ACHN (cell line): ENCODE results near the gene MAN2B1.
A peak's percentile ranks its signal among the peaks of the same experiment; 100 is the strongest.
"Not testable (repeated sequence)": the region's sequence is repeated elsewhere in the genome, so short reads cannot be mapped to it uniquely, and the experiment has no call there.

ENCODE experiments used
- DNase-seq: peaks from one replicate; pipeline ENCODE4 v3.0.0-alpha.2; 2015
- in situ Hi-C: cut with HindIII; loops from 2 replicates; pipeline ENCODE4 v1.10.0; 2017; ENCODE audit warnings: low sequenced_read_pairs, low pct_ligation_motif_present, low pct_unique_long_range_greater_than_20kb

The MAN2B1 gene

DNA sequence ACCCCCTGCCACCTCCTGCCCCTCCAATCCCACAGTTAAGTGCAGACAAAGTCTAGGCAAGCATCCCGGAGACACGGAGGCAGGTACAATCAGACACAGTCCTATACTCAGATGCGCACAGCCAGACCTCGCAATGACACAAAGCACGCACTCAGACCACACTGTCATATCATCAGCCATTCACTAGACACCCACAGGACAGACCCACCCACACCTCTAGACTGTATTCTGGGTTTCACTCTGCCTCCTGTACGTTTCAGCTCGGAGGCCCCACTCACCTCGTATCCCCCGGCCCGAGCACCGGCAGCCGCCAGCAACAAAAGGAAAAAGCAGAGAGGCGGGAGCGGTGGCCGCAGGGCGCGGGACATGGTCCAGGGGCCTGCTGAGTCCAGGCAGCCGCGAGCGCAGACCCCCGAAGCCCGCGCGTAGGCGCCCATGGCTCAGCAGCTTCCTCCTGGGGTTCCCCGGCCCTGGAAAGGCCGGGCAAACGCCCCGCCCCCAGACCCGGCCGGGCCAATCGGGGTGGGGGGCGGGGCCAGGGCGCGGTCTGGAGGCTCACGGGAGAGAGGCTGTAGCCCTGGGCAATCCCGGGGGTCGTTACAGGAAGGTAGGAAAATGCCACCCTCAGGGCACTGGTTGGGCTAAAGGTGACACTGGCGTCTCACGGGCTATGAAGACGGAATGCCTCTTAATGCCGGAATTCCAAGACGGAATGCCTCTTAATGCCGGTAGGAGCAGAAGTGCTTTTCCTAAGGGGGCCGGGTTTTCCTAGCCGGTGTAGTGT lies at the start of gene MAN2B1, which contains the start of gene WDR83:
MAN2B1 (minus strand) TSS at position 478 of the 784 bp plus-strand sequence; CDS start at position 437, 41 bp downstream.
WDR83 (plus strand) TSS at position 543 of the 784 bp plus-strand sequence. CDS start 2,984 bp downstream, outside the sequence.
- peak; percentile 73 for DNase-seq
- in situ Hi-C loops, result no loop called here

- in situ Hi-C loops, result no loop called here
- DNase-seq, result no peak
These were observed 49.4 kb upstream of the MAN2B1 start for GRCh38 chr19:12715929-12716328.

GRCh38 chr19:12715102-12715501 lies 48.6 kb upstream of the MAN2B1 start:
- in situ Hi-C loops, result no loop called here
- no peak for DNase-seq

DNA sequence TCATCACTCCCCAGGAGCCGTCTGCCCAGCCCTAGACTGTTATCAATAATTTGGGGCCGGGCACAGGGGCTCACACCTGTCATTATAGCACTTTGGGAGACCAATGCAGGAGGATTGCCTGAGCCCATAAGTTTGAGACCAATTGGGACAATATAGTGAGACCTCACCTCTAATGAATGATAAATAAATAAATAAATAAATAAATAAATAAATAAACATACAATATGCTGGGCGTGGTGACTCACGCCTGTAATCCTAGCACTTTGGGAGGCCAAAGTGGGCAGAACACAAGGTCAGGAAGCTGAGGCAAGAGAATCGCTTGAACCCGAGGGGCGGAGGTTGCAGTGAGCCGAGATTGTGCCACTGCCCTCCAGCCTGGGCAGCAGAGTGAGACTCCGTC lies 46.8 kb upstream of the MAN2B1 start:
- DNase-seq, in situ Hi-C loops: not testable (repeated sequence)

DNA sequence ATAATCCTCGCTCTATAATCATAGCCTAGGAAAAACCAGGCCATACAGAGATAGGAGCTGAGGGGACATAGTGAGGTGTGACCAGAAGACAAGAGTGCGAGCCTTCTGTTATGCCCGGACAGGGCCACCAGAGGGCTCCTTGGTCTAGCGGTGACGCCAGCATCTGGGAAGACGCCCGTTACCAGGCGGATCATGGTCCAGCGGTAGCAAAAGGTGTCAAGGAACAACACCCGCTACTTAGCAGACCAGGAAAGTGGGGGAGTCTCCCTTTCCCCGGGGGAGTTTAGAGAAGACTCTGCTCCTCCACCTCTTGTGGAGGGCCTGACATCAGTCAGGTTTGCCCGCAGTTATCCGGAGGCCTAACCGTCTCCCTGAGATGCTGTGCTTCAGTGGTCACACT lies 45.5 kb upstream of the MAN2B1 start:
- DNase-seq, in situ Hi-C loops: not testable (repeated sequence)

- in situ Hi-C loops, result no loop called here
- no peak for DNase-seq
These were observed 44.6 kb upstream of the MAN2B1 start for GRCh38 chr19:12711187-12711586.

DNA sequence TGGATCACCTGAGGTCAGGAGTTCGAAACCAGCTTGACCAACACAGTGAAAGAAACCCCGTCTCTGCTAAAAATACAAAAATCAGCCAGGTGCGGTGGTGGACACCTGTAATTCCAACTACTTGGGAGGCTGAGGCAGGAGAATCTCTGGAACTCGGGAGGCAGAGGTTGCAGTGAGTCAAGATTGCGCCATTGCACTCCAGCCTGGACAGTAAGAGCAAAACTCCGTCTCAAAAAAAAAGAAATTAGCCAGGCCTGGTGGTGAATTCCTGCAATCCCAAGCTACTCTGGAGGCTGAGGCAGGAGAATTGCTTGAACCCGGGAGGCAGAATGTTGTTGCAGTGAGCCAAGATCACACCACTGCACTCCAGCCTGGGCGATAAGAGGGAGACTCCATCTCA lies 42.1 kb upstream of the MAN2B1 start:
- in situ Hi-C loops, result no loop called here

GRCh38 chr19:12706332-12706718 lies 39.8 kb upstream of the MAN2B1 start:
- no peak for DNase-seq
- in situ Hi-C loops, result no loop called here

More for the DNA sequence above, 42.1 kb upstream of the MAN2B1 start:
- DNase-seq, result no peak

DNA sequence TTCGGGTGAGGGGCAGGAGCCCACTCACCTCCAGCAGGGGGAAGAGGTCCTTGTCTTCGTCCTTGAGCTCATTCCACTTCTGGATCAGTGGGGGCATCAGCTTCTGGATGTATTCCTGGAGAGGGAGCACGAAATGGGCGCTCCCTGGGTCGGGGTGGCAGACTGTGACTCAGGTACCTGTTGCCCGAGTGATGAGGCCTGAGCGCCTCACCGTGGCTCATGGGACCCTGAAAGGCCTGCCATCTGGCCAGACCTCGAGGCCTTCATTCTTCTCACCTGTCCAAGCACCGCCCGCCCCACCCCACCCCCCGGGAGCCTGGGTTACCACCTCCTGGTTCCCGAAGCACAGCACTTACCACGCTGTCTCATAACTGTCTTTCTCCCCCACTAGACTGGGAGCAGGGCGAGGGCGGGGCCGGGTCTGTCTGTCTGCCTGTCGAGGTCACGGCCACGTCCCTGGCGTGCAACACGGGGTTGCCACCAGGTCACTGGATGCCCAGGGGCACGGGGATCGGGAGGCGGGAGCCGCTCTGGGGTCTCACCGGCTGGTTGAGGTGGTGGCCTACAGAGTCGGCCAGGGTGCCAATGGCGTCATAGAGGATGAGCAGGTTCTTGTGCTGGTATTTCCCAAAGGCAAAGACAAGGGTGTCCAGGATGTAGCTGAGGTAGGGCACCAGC lies 39.3 kb upstream of the MAN2B1 start:
- DNase-seq, result no peak
- in situ Hi-C loops, result no loop called here

DNA sequence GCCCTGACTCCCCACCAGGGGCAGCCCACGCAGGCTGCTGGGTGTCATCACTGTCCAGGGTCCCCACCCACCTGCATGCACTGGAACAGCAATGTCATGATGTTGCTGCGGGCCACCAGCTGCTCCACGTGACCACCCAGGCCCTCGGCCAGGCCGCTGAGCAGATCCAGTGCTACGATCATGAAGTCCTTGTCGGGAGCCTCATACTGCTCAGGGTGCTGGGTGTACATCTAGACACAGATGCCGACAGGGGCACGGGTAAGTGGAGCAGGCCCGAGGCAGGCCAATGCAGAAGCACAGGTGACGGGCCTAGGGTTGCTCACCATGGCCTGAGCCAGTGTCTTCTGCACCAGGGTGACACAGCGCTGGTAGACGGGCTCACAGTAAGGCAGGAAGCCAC lies 38.6 kb upstream of the MAN2B1 start:
- in situ Hi-C loops, result no loop called here
- no peak for DNase-seq

DNA sequence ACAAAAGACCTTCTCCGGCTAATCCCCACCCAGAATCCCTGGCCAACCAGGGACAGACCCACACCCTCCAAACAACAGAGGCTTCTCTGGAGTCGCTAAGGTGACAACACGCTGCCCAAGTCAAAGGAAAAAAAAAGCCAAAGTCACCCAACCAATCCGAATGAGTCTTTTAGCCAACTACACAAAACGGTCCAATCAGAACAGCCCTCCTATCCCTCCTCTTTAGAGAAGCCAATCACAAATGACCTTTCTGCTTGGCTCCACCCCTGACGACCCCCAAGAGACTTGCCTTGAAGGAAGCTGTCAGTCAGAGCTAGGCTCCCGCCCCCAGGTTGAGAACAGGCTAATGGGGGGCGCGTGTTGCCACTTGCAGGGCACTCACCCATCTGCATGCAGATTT lies 36.5 kb upstream of the MAN2B1 start:
- DNase-seq, result peak; percentile 66
- in situ Hi-C loops, result no loop called here

GRCh38 chr19:12701596-12702282 lies 35.2 kb upstream of the MAN2B1 start:
- in situ Hi-C loops, result no loop called here
- no peak for DNase-seq

GRCh38 chr19:12698138-12698537 lies 31.6 kb upstream of the MAN2B1 start:
- no peak for DNase-seq
- in situ Hi-C loops, result no loop called here

GRCh38 chr19:12697425-12697824 lies 30.9 kb upstream of the MAN2B1 start:
- DNase-seq, in situ Hi-C loops: not testable (repeated sequence)

GRCh38 chr19:12696366-12697335 lies 30.1 kb upstream of the MAN2B1 start, which contains the start of gene FBXW9:
TSS of gene FBXW9 (minus strand) at chr19:12696631. CDS start at chr19:12696581, 50 bp downstream.
- in situ Hi-C loops, result no loop called here
- peak; percentile 92 for DNase-seq

DNA sequence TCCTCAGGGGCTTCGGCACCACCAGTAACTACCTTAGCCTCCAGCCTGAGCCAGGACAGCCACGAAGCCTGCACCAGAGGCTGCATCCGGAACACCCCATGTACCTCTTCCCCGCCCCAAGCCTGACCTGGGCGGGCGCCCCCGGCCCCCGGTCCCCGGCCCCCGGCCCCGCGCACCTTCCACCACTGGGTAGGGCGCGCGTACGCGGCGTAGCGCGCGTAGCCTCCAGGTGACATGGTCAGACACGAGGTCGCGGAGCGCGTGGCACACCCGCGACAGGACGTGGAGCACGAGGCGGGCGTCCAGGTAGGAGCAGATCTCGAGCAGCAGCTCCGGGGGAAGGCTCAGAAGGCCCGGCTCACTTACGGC lies 29.4 kb upstream of the MAN2B1 start:
- DNase-seq, result peak; percentile 6
- in situ Hi-C loops, result no loop called here

DNA sequence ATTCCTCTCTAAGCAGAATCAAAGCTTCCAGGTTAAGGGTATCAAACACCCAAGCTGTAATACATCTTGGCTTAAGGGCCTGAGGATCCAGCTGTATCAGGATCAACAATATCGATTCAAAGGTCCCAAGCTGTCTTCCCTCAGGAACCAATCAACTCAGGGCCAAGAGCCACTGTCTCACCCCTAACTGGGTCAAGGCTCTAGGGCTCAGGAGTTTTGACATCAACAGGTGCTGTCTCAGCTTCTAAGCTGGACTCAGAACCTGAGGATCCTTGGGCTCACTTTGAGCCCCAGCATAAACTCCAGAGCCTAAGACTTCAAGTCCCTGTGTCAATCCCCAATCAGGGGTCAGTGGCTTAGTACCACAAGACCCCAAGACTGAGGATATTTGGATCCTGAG lies 29.0 kb upstream of the MAN2B1 start:
- in situ Hi-C loops, result no loop called here
- no peak for DNase-seq

GRCh38 chr19:12695096-12695495 lies 28.6 kb upstream of the MAN2B1 start:
- in situ Hi-C loops, result no loop called here
- no peak for DNase-seq
